HepG2 (cell line): ENCODE data around the gene PIM3. TPM values are rescaled to one million over a fixed set of nuclear protein-coding genes. Genes with fewer than 3 reads are reported as not detected.

Source experiments
- SYNCRIP ChIP-seq: fragments of 200-400 bp; formaldehyde crosslinking; IDR thresholded peaks from 2 replicates; pipeline ENCODE4 v1.6.1; 2018; ENCODE audit warnings: mild to moderate bottlenecking, low read depth, low read length; ENCODE audit not compliant: insufficient read depth
- polyA plus RNA-seq, 8 experiments: library from polyadenylated mRNA; depleted of rRNA in 3 of 8; stranded (reverse) in 7 of 8; unstranded in 1 of 8; fragments of >200 nt; fragmentation: Illumina TruSeq in 4 of 8; extraction: Trizol in 4 of 8; gene quantifications; 2 replicates each; pipeline versions ENCODE4 v1.2.1 to v1.2.3, GENCODE V29; 2011 to 2016; ENCODE audit warnings: low read depth in 4 of 8, missing spikeins in 1 of 8, mixed read lengths in 1 of 8; ENCODE audit not compliant: insufficient read depth in 1 of 8
- total RNA-seq, 5 experiments: library from RNA; depleted of rRNA; stranded (reverse); fragments of >200 nt; fragmentation: Illumina TruSeq; extraction: Trizol; gene quantifications; 2 replicates each; pipeline ENCODE4 v1.2.3, GENCODE V29; 2016; ENCODE audit warnings: low read depth in 1 of 5
- TF ChIP-seq, protein P1 (sequence below): sonication (generic); formaldehyde crosslinking; IDR thresholded peaks from 2 replicates; pipeline ENCODE4 v1.4.0; 2020; ENCODE audit warnings: mild to moderate bottlenecking, missing genetic modification reagents, borderline replicate concordance
- TF ChIP-seq, protein P2 (sequence below), 2 experiments: sonication (generic) in 1 of 2; formaldehyde crosslinking in 1 of 2; IDR thresholded peaks; 2 replicates each; pipeline versions ENCODE4 v1.4.0 to v1.6.1; 2018 to 2020; ENCODE audit warnings: missing genetic modification reagents in 2 of 2, borderline replicate concordance in 1 of 2, low read depth in 1 of 2, mild to moderate bottlenecking in 1 of 2, missing biosample characterization in 1 of 2

PIM3 gene
- total and polyA plus RNA-seq, 2 of the 13 experiments (the other 11 are each of a cell fraction or from before 2014, with no cell fraction given): 21.6 to 31.2 TPM

DNA sequence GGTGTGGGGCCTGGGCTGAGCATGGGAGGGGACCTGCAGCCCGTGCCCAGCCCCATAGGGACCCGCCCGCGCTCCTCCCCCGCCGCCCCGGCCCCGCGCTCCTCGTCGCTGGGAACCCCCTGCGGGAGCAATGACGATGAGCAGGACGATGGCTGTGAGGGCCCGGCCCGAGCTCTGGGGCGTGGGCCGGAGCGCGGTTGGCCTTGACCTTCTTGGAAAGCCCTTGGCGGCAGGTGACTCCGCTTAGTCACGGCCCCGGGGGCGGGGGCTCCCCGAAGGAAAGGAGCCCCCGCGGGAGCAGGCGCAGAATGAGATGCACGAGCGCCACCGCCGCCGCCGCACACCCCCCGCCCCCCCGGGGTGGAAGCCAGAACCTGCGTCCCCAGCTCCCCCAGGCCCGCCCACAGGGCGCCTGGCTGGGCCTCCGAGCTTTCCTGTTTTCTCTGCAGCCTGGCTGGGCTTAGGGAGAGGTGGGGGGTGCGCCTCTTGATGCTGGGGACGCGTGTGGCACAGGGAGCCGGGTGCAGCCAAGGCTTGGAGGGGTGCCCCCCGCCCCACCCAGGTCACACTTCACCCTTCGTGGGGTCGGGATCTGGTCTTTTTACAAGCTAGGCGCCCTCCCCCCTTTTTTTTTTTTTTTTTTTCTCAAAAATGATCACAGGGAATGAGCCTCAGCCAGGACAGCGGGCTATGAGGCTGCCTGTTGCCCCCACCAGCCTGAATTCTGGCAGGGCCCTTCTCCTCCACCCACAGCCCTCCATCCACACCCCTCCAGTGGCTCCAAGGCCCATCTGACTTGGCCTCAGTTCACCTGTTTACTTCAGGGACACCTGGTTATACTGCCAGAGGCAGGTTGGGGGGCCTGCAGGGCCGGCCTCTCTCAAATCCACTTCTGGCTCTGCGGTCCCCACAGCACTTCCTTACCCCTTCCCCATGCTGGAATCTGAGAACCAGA, 24.3 kb upstream of the PIM3 start (continued):
- TF ChIP-seq, protein P1, sequence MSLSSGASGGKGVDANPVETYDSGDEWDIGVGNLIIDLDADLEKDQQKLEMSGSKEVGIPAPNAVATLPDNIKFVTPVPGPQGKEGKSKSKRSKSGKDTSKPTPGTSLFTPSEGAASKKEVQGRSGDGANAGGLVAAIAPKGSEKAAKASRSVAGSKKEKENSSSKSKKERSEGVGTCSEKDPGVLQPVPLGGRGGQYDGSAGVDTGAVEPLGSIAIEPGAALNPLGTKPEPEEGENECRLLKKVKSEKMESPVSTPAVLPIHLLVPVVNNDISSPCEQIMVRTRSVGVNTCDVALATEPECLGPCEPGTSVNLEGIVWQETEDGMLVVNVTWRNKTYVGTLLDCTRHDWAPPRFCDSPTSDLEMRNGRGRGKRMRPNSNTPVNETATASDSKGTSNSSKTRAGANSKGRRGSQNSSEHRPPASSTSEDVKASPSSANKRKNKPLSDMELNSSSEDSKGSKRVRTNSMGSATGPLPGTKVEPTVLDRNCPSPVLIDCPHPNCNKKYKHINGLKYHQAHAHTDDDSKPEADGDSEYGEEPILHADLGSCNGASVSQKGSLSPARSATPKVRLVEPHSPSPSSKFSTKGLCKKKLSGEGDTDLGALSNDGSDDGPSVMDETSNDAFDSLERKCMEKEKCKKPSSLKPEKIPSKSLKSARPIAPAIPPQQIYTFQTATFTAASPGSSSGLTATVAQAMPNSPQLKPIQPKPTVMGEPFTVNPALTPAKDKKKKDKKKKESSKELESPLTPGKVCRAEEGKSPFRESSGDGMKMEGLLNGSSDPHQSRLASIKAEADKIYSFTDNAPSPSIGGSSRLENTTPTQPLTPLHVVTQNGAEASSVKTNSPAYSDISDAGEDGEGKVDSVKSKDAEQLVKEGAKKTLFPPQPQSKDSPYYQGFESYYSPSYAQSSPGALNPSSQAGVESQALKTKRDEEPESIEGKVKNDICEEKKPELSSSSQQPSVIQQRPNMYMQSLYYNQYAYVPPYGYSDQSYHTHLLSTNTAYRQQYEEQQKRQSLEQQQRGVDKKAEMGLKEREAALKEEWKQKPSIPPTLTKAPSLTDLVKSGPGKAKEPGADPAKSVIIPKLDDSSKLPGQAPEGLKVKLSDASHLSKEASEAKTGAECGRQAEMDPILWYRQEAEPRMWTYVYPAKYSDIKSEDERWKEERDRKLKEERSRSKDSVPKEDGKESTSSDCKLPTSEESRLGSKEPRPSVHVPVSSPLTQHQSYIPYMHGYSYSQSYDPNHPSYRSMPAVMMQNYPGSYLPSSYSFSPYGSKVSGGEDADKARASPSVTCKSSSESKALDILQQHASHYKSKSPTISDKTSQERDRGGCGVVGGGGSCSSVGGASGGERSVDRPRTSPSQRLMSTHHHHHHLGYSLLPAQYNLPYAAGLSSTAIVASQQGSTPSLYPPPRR (CRISPR knock-in tag): peak; percentile 78
- no peak for TF ChIP-seq SYNCRIP
- TF ChIP-seq, protein P2, sequence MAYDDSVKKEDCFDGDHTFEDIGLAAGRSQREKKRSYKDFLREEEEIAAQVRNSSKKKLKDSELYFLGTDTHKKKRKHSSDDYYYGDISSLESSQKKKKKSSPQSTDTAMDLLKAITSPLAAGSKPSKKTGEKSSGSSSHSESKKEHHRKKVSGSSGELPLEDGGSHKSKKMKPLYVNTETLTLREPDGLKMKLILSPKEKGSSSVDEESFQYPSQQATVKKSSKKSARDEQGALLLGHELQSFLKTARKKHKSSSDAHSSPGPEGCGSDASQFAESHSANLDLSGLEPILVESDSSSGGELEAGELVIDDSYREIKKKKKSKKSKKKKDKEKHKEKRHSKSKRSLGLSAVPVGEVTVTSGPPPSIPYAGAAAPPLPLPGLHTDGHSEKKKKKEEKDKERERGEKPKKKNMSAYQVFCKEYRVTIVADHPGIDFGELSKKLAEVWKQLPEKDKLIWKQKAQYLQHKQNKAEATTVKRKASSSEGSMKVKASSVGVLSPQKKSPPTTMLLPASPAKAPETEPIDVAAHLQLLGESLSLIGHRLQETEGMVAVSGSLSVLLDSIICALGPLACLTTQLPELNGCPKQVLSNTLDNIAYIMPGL (CRISPR knock-in tag; IDR thresholded peaks at IDR 0.05; ENCODE audit: borderline replicate concordance in 1 of 2, low read depth in 1 of 2): 0 out of 4 replicates have a peak, but pooled peaks of 1 of the 2 experiments have one; percentile 33
